GM19452 (cell line): ENCODE data around the gene LIPG.

Experiments
- ATAC-seq: cut with Tn5 transposase; IDR thresholded peaks from one replicate; pipeline ENCODE4 v1.9.1; 2021; ENCODE audit not compliant: unreplicated experiment

The LIPG gene

GRCh38 chr18:49631146-49631866, 69.4 kb downstream of the LIPG start:
- no peak for ATAC-seq

- ATAC-seq = no peak
Observed at GRCh38 chr18:49632588-49632987, 70.7 kb downstream of the LIPG start.

GRCh38 chr18:49638209-49638785, 76.4 kb downstream of the LIPG start:
- no peak for ATAC-seq

DNA sequence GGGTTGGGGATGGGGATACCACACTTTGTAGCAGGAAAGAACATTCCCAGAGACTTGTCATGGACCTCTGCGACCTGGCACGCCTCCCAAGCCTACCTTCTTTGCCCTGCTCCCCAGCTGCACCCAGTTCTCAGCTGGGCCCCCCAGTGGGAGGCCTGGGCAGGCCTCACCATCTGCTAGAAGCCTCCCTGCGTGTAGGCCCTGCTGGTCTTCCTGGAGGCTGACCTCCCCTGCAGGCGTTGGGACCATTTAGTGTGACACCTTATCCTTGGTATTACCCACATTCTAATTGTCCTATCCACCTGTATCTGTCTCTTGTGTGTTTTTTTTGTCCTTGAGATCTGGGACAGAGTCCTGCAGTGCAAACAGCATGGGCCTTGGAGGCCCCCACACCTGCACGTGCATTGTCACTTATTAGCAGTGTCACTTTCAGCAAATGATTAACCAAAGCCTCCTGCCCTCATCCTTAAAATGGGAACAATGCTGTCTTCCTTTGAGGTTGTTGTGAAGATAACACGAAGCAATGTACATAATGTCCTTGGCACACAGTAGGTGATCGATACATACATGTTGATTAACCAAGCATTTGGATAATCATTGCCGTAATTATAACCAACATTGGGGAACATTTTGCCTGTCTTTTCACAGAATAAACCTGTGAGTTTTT, 77.2 kb downstream of the LIPG start:
- ATAC-seq = no peak

DNA sequence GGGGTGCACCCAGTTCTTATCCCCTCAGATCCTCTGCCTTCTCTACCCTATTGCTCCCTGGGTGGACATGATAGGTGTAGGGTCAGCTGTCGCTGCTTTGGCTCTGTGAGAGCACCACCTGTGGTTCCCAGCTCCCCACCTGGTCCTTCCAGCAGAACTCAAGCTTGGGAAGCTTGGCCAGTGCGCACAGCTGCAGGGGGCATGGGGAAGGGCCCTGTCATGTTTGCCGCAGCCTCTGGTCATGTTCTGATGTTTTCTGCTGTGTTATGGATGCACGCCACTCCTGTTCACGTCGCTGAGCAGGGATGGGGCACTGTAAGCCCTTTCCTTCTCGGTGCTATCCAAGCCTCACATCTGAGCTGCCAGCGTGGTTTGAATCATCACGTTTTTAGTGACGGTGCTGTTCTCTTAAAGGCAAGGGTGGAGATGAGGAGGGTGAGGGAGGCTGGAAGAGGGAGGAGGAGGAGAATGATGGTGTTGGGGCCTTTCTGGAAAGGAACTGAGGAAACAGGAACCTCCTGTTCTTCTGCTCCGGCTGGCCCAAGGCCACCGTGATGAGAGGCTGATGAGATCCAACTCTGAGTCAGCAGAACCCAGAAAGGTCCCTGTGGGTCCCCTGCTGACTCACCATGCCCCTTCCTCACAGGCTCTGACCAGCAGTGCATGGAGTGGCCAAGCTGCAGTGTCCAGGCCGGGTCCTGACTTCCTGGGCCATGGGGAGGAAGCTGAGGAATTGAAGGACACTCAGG, 78.0 kb downstream of the LIPG start:
- no peak for ATAC-seq

GRCh38 chr18:49640741-49641140, 78.9 kb downstream of the LIPG start:
- no peak for ATAC-seq

DNA sequence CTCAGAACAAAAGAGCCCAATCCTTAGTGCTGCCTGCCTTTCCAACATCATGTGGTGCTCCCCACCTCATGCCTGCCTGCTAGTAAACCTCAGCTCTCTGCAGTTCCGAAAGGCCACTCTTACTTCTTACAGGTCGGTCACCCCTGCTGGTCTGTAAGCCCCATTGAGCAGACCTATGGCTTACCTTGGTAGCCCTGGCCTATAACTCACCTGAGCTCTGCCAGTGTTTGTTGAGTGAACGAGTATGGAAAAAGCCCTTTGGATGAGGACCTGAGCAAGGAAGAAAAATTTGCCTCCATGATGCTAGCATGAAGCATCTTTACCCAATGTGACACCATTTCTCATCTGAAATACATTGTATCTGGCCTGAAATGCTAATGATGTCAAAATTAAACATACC, 83.3 kb downstream of the LIPG start:
- no peak for ATAC-seq

GRCh38 chr18:49645841-49646351, 84.0 kb downstream of the LIPG start:
- no peak for ATAC-seq

DNA sequence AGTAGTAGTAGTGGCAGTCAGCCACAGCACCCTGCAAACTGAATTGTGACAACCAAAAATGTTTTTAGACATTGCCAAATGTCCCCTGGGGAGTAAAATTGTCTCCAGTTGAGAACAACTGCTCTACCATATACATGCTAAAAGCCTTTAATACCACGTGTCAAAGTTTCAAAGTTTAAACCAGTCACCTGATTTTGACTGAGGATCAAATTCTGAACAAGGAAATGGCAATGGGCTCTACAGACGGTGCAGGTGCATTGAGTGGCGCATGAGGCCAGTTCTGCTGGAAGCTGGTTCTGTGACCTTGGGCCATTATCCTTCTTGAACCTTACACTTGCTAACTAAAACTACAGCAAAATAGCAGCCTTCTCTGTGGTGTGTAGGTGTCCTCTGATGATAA, 85.0 kb downstream of the LIPG start:
- ATAC-seq = no peak

DNA sequence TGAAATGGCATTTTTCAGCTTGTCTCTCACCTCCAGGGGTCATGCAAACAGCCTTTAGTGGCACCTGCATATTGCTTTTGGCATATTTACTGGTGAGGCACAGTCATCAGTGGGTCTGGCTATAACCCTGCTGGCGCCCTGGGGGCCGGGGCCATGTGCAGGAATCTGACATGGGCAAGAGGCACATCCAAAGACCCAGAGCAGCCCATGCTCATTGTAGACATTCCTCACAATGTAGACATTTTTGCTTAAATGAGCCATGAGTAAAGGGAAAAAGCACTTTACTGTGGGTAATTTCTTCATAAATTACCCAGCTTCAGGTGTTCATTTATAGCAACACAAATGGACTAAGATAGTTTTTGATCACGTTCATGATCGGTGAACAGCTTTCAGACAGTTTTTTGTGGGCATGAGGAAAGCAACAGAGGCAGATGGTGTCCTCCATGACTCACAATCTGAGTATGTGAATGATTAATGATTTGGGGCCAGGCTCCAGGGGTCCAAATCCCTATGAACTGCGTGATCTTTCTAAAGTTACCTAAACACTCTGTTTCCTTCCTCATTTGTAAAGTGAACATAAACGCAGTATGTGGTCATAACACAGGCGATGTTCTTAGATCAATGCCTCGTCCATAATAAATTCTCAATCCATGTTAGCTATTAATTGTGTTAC, 85.8 kb downstream of the LIPG start:
- no peak for ATAC-seq

GRCh38 chr18:49648326-49648725, 86.5 kb downstream of the LIPG start:
- no peak for ATAC-seq
